ENCODE data around the gene DBR1. TPM values are rescaled to one million over a fixed set of nuclear protein-coding genes. Genes with fewer than 3 reads are reported as not detected.

DBR1 gene
- total RNA-seq, 1 experiment from 2014 or later, result 18.4 TPM

DNA sequence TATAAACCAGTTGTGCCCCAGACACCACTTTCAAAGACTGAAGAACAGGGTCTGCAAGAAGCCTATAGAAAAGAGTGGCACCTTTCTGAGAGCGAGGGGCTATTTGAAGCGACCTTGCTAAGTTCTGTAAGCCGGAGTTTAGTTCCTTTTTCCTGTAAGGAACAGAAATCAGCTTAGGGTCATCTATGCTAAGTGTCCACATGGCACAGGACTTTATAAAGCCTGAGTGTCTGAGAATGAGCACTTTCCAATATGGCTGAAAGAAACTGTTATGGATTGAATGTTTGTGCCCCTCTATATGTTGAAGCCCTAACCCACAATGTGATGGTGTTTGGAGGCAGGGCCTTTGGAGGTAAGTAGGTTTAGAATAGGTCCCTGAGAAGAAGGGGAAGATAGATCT, 38.5 kb downstream of the DBR1 start:
- TF ChIP-seq CTCF (conservative IDR thresholded peaks at IDR 0.05) (no peak), EZH2 (IDR thresholded peaks at IDR 0.05; ENCODE audit: low read depth) (no peak)
- ChIA-PET CTCF (no interaction called here), POLR2A (ENCODE audit: unreplicated experiment) (no interaction called here)
- H3K79me2 ChIP-seq (ENCODE audit: low read depth), result no peaks in the 10 kb centered on the region
- H3K4me2 ChIP-seq, result no peak overlapping the region
- DNase-seq, result no peak
- no peaks in the 10 kb centered on the region for H3K9me3 ChIP-seq (ENCODE audit: insufficient read depth, low read depth)
- no peaks in the 10 kb centered on the region for H4K20me1 ChIP-seq (ENCODE audit: insufficient read depth)
- no peak overlapping the region for H2AFZ ChIP-seq
- intact Hi-C loops (cut with micrococcal nuclease; ENCODE audit: unreplicated experiment), result no loop called here
- H3K4me1 ChIP-seq (replicated peaks; ENCODE audit: insufficient read depth), result no peaks in the 10 kb centered on the region
- no peak overlapping the region for H3K27ac ChIP-seq
- no peaks in the 10 kb centered on the region for H3K27me3 ChIP-seq (ENCODE audit: insufficient read depth, low read depth)
- no peaks in the 10 kb centered on the region for H3K9me2 ChIP-seq (ENCODE audit: insufficient read depth)
- BruUV-seq (replicated peaks), result no TSS peak
- no peak overlapping the region for H3K4me3 ChIP-seq
- H3K36me3 ChIP-seq (ENCODE audit: low read depth), result no peaks in the 10 kb centered on the region
- no peaks in the 10 kb centered on the region for H3F3A ChIP-seq (ENCODE audit: insufficient read depth, low read depth)

DNA sequence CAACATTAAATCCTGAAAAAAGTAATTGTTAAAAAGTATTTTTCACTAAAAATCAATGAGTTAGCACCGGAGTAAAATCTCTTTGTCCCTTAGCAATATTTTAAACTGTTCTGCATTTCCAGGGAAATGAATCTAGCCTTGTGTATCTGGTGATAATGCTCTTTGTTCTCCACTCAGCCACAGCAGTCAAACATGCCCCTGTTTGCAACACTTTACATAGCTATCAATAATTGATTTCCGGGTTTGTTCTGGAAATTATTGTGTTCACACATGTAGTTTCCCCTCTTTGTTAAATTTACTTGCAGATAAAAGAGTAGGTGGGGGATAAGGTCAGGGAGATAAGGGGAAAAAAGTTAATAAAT, 38.9 kb downstream of the DBR1 start:
- Histone ChIP-seq H2AFZ (no peak overlapping the region), H3K4me3 (no peak overlapping the region), H4K20me1 (ENCODE audit: insufficient read depth) (no peaks in the 10 kb centered on the region), H3K9me2 (ENCODE audit: insufficient read depth) (no peaks in the 10 kb centered on the region), H3K4me1 (replicated peaks; ENCODE audit: insufficient read depth) (no peaks in the 10 kb centered on the region), H3K27me3 (ENCODE audit: insufficient read depth, low read depth) (no peaks in the 10 kb centered on the region), H3K36me3 (ENCODE audit: low read depth) (no peaks in the 10 kb centered on the region), H3K9me3 (ENCODE audit: insufficient read depth, low read depth) (no peaks in the 10 kb centered on the region), H3F3A (ENCODE audit: insufficient read depth, low read depth) (no peaks in the 10 kb centered on the region), H3K27ac (no peak overlapping the region), H3K79me2 (ENCODE audit: low read depth) (no peaks in the 10 kb centered on the region), H3K4me2 (no peak overlapping the region)
- intact Hi-C loops (cut with micrococcal nuclease; ENCODE audit: unreplicated experiment), result no loop called here
- POLR2A ChIA-PET (ENCODE audit: unreplicated experiment), result no interaction called here
- no peak for TF ChIP-seq CTCF (conservative IDR thresholded peaks at IDR 0.05)
- no peak for TF ChIP-seq EZH2 (IDR thresholded peaks at IDR 0.05; ENCODE audit: low read depth)
- CTCF ChIA-PET, result no interaction called here
- DNase-seq, result no peak
- BruUV-seq (replicated peaks), result no TSS peak

DNA sequence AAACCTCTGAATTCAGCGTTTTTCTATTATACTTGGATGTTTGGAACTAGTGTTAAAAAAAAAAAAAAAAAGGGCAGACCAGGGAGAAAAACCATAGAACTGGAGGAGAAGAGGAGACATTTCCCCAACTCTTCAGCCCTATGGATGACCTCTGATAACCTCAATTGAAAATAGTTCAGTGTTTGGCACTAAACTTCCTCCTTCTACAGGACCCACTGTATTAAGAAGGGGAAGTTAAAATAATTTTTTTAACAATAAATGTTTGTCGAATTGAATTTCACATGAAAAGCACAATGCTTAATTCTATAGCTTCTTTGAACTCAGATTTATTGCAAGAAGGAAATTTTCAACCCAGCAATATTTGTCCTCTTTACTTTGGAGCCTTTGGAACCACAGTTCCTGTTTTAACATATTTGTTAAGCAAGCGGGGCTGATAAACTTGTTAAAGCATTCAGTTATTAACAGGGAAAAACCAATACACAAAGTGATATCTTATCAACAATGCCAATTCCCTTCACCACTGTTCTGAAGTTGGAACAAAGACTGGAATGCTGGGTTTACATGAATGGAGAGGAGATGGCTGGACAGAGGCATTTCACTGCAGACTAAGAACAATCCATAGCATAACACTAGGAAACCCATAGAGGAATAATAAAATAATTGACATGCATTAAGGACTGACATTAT, 39.4 kb downstream of the DBR1 start:
- Histone ChIP-seq H3K4me1 (replicated peaks; ENCODE audit: insufficient read depth) (no peaks in the 10 kb centered on the region), H3K4me2 (no peak overlapping the region), H3K36me3 (ENCODE audit: low read depth) (no peaks in the 10 kb centered on the region), H3K79me2 (ENCODE audit: low read depth) (no peaks in the 10 kb centered on the region), H2AFZ (no peak overlapping the region), H3K27ac (no peak overlapping the region), H3K9me2 (ENCODE audit: insufficient read depth) (no peaks in the 10 kb centered on the region), H3K27me3 (ENCODE audit: insufficient read depth, low read depth) (no peaks in the 10 kb centered on the region), H3F3A (ENCODE audit: insufficient read depth, low read depth) (no peaks in the 10 kb centered on the region), H3K4me3 (no peak overlapping the region), H3K9me3 (ENCODE audit: insufficient read depth, low read depth) (no peaks in the 10 kb centered on the region), H4K20me1 (ENCODE audit: insufficient read depth) (no peaks in the 10 kb centered on the region)
- no peak for DNase-seq
- intact Hi-C loops (cut with micrococcal nuclease; ENCODE audit: unreplicated experiment), result no loop called here
- POLR2A ChIA-PET (ENCODE audit: unreplicated experiment), result no interaction called here
- CTCF ChIA-PET, result no interaction called here
- no TSS peak for BruUV-seq (replicated peaks)
- TF ChIP-seq CTCF (conservative IDR thresholded peaks at IDR 0.05) (no peak), EZH2 (IDR thresholded peaks at IDR 0.05; ENCODE audit: low read depth) (no peak)
